HCT116 (cell line): ENCODE data around the gene SEMA4B. TPM values are rescaled to one million over a fixed set of nuclear protein-coding genes. Genes with fewer than 3 reads are reported as not detected.

ENCODE experiments used
- ATAC-seq: fragments of 200-7000 bp; cut with Tn5 transposase; 2 replicates; pipeline ENCODE4 v1.9.1; 2020; ENCODE audit warnings: mild to moderate bottlenecking, moderate library complexity
- BruUV-seq: library from RNA; stranded (reverse); fragments of 400-500 nt; replicated peaks from 2 replicates; lab custom pipeline; 2021; lab: Mats Ljungman, UMichigan
- CTCF ChIA-PET: fragments of 300-600 bp; sonication (Branson Sonifier 250); formaldehyde crosslinking; loops from one replicate; lab custom pipeline; 2021; ENCODE audit warnings: antibody characterized with exemption; lab: Charles Lee
- POLR2A ChIA-PET: fragments of 300-600, 350-600 bp; sonication (Branson Sonifier 250); formaldehyde crosslinking; loops from one replicate; lab custom pipeline; 2021; ENCODE audit warnings: antibody characterized with exemption; lab: Charles Lee
- RAD21 ChIA-PET, 2 experiments: fragments of 300-600 bp; sonication (Branson Sonifier 250); formaldehyde crosslinking; loops; one replicate each; lab custom pipeline; 2023; ENCODE audit warnings: low total read pairs in 2 of 2; ENCODE audit not compliant: uncharacterized antibody in 2 of 2, unreplicated experiment in 2 of 2, low non-redundant PET in 1 of 2; lab: Charles Lee
- DNase-seq: peaks from one replicate; pipeline ENCODE4 v3.0.0-alpha.2; 2010; ENCODE audit warnings: low read depth, low spot score
- H2AFZ ChIP-seq: fragments of 200-600 bp; shearing (Covaris generic), sonication (generic); 2 replicates; pipeline ENCODE4 v1.6.1; 2017; ENCODE audit warnings: low read depth, mixed run types, mixed read lengths, antibody characterized with exemption, low read length; ENCODE audit not compliant: poor library complexity, severe bottlenecking
- H3K27ac ChIP-seq: 2 replicates; pipeline ENCODE4 v1.5.1; 2012; ENCODE audit warnings: low read depth, low read length
- H3K27me3 ChIP-seq: fragments of 200-600 bp; sonication (generic); 2 replicates; pipeline ENCODE4 v1.6.1; 2016; ENCODE audit warnings: mixed run types, low read length, mixed read lengths; ENCODE audit not compliant: insufficient read depth
- H3K36me3 ChIP-seq, 2 experiments: fragments of 200-500 bp in 1 of 2; fragments of 200-600 bp in 1 of 2; sonication (Bioruptor generic) in 1 of 2; sonication (generic) in 1 of 2; 2 replicates each; pipeline versions ENCODE4 v1.5.1 to v1.6.1; 2014 to 2016; ENCODE audit warnings: low read length in 2 of 2, inconsistent platforms in 1 of 2, mixed read lengths in 1 of 2, mixed run types in 1 of 2; ENCODE audit not compliant: insufficient read depth in 2 of 2, control insufficient read depth in 1 of 2
- H3K4me1 ChIP-seq, 2 experiments: fragments of 200-600 bp in 1 of 2; sonication (generic) in 1 of 2; 2 replicates each; pipeline versions ENCODE4 v1.5.1 to v1.6.1; 2012 to 2017; ENCODE audit warnings: low read length in 2 of 2, inconsistent platforms in 1 of 2, mild to moderate bottlenecking in 1 of 2, mixed read lengths in 1 of 2, mixed run types in 1 of 2, moderate library complexity in 1 of 2; ENCODE audit not compliant: insufficient read depth in 2 of 2, control insufficient read depth in 1 of 2
- H3K4me2 ChIP-seq: fragments of 200-600 bp; sonication (generic); 2 replicates; pipeline ENCODE4 v1.6.1; 2017; ENCODE audit warnings: mixed run types, low read length, mixed read lengths
- H3K4me3 ChIP-seq, 2 experiments: fragments of 200-600 bp in 1 of 2; sonication (generic) in 1 of 2; replicated peaks in 1 of 2; 2 replicates each; pipeline ENCODE4 v1.5.1; 2011 to 2016; ENCODE audit warnings: low read length in 2 of 2, control low read depth in 1 of 2, low read depth in 1 of 2, mild to moderate bottlenecking in 1 of 2, mixed read lengths in 1 of 2, mixed run types in 1 of 2
- H3K79me2 ChIP-seq: fragments of 200-600 bp; sonication (generic); 2 replicates; pipeline ENCODE4 v1.6.1; 2017; ENCODE audit warnings: mild to moderate bottlenecking, mixed run types, low read length, moderate library complexity, mixed read lengths; ENCODE audit not compliant: insufficient read depth
- H3K9ac ChIP-seq: fragments of 200-600 bp; sonication (generic); 2 replicates; pipeline ENCODE4 v1.6.1; 2016; ENCODE audit warnings: low read length, mixed read lengths
- H3K9me2 ChIP-seq: fragments of 200-600 bp; sonication (generic), shearing (Covaris generic); 2 replicates; pipeline ENCODE4 v1.6.1; 2017; ENCODE audit warnings: mixed run types, mild to moderate bottlenecking, moderate library complexity; ENCODE audit not compliant: insufficient read depth
- H3K9me3 ChIP-seq, 2 experiments: fragments of 200-500 bp in 1 of 2; fragments of 200-600 bp in 1 of 2; sonication (Bioruptor generic) in 1 of 2; sonication (generic) in 1 of 2; 2 replicates each; pipeline ENCODE4 v1.6.1; 2014 to 2017; ENCODE audit warnings: low read length in 2 of 2, mixed read lengths in 2 of 2, inconsistent platforms in 1 of 2, low read depth in 1 of 2, mild to moderate bottlenecking in 1 of 2, mixed run types in 1 of 2, moderate library complexity in 1 of 2; ENCODE audit not compliant: control insufficient read depth in 1 of 2, insufficient read depth in 1 of 2
- H4K20me1 ChIP-seq: fragments of 200-600 bp; sonication (generic), shearing (Covaris generic); 2 replicates; pipeline ENCODE4 v1.6.1; 2017; ENCODE audit warnings: mixed run types, mild to moderate bottlenecking, moderate library complexity; ENCODE audit not compliant: insufficient read depth
- ELF1 ChIP-seq: IDR thresholded peaks from 2 replicates; pipeline ENCODE4 v1.6.1; 2012; ENCODE audit warnings: low read depth, borderline replicate concordance
- POLR2AphosphoS5 ChIP-seq: IDR thresholded peaks from 2 replicates; pipeline ENCODE4 v1.6.1; 2011; ENCODE audit warnings: mild to moderate bottlenecking, low read depth, low read length, moderate library complexity
- RAD21 ChIP-seq: IDR thresholded peaks from 2 replicates; pipeline ENCODE4 v1.6.1; 2012; ENCODE audit warnings: low read depth, mild to moderate bottlenecking
- SIN3A ChIP-seq: IDR thresholded peaks from 2 replicates; pipeline ENCODE4 v1.6.1; 2012; ENCODE audit warnings: low read depth
- TCF7L2 ChIP-seq: IDR thresholded peaks from 2 replicates; pipeline ENCODE4 v1.7.0; 2011; ENCODE audit warnings: borderline replicate concordance, inconsistent platforms; ENCODE audit not compliant: insufficient read depth, insufficient read length; ENCODE audit errors: extremely low read depth
- YY1 ChIP-seq: IDR thresholded peaks from 2 replicates; pipeline ENCODE4 v1.6.1; 2011; ENCODE audit warnings: low read length, low read depth, moderate library complexity, mild to moderate bottlenecking; ENCODE audit not compliant: insufficient replicate concordance; ENCODE audit errors: extremely low read depth
- ZNF274 ChIP-seq: fragments of 200-500 bp; sonication (Bioruptor generic); IDR thresholded peaks from 2 replicates; pipeline ENCODE4 v1.6.1; 2014; ENCODE audit warnings: mild to moderate bottlenecking, low read depth, low read length, inconsistent platforms
- intact Hi-C: fragments of 100-400 bp; cut with micrococcal nuclease; formaldehyde crosslinking; loops from 2 replicates; pipeline ENCODE4 v1.10.0; 2022
- total RNA-seq: library from RNA; stranded (reverse); gene quantifications from one replicate; pipeline ENCODE4 v1.2.1, GENCODE V29; 2021; ENCODE audit not compliant: unreplicated experiment
- TF ChIP-seq, protein P1 (sequence below): IDR thresholded peaks from 2 replicates; pipeline ENCODE4 v1.6.1; 2011; ENCODE audit warnings: mild to moderate bottlenecking, low read length, moderate library complexity; ENCODE audit not compliant: insufficient replicate concordance; ENCODE audit errors: extremely low read depth
- TF ChIP-seq, protein P2 (sequence below): IDR thresholded peaks from 2 replicates; pipeline ENCODE4 v1.6.1; 2012

Gene SEMA4B
- total RNA-seq, 1 experiment from 2014 or later: 98.6 TPM

DNA sequence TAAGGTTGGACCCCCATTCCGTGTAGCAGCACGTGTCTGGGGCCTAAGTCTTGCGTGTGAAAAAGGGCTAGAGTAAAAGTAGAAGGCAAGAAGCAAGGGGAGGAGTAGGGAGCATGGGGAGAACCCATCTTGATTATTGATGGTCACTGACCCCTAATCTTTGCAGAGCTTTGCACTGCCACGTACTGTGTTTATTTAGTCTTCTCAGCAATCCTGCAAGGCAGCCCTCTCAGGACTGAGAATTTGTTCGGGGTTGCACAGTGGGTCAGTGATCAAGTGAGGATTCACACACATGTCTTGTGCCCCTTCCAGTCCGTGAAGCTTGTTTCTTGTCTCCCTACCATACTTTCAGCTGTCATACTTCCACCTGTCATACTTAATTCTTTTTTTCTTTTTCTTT is 7.2 kb downstream of the SEMA4B start:
- ATAC-seq: no peak
- Histone ChIP-seq H3K4me2 (no peak overlapping the region), H2AFZ (no peak overlapping the region), H3K9me3 (no peaks in the 10 kb centered on the region), H3K4me3 (no peak overlapping the region), H3K4me1 (peaks cover 37 to 76% of the 10 kb centered on the region in 2 experiments), H3K79me2 (peaks cover 83% of the 10 kb centered on the region), H3K9me2 (no peaks in the 10 kb centered on the region), H3K9ac (no peak overlapping the region), H3K27ac (no peak overlapping the region), H4K20me1 (no peaks in the 10 kb centered on the region), H3K27me3 (no peaks in the 10 kb centered on the region), H3K36me3 (peaks cover 2 to 17% of the 10 kb centered on the region in 2 experiments; a peak in 3 of 4 replicates)
- intact Hi-C loops: no loop called here
- DNase-seq: no peak
- ChIA-PET CTCF (interaction anchor here (1.3 kb wide), 1 partner anchor 8 kb away, joined by 3 read pairs; no protein-coding TSS in a partner anchor), RAD21 (no interaction called here), POLR2A (no interaction called here)
- no TSS peak for BruUV-seq
- TF ChIP-seq POLR2AphosphoS5: no peak
- no peak for TF ChIP-seq RAD21
- TF ChIP-seq, protein P1, sequence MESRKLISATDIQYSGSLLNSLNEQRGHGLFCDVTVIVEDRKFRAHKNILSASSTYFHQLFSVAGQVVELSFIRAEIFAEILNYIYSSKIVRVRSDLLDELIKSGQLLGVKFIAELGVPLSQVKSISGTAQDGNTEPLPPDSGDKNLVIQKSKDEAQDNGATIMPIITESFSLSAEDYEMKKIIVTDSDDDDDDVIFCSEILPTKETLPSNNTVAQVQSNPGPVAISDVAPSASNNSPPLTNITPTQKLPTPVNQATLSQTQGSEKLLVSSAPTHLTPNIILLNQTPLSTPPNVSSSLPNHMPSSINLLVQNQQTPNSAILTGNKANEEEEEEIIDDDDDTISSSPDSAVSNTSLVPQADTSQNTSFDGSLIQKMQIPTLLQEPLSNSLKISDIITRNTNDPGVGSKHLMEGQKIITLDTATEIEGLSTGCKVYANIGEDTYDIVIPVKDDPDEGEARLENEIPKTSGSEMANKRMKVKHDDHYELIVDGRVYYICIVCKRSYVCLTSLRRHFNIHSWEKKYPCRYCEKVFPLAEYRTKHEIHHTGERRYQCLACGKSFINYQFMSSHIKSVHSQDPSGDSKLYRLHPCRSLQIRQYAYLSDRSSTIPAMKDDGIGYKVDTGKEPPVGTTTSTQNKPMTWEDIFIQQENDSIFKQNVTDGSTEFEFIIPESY: no peak
- TF ChIP-seq YY1: no peak
- TF ChIP-seq ELF1: no peak
- TF ChIP-seq SIN3A: no peak
- no peak for TF ChIP-seq ZNF274
- TF ChIP-seq, protein P2, sequence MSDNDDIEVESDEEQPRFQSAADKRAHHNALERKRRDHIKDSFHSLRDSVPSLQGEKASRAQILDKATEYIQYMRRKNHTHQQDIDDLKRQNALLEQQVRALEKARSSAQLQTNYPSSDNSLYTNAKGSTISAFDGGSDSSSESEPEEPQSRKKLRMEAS: no peak
- no peak for TF ChIP-seq TCF7L2
